Effector CD4-positive, alpha-beta T cell (primary cell): ENCODE data around the gene HOXA9. TPM values are rescaled to one million over a fixed set of nuclear protein-coding genes. Genes with fewer than 3 reads are reported as not detected.

Experiments
- DNase-seq: peaks from one replicate; pipeline ENCODE4 v3.0.0-alpha.2; 2020
- total RNA-seq: gene quantifications from one replicate; lab custom pipeline; 2026; lab: John Stamatoyannopoulos, UW

HOXA9 gene
- not detected for total RNA-seq

GRCh38 chr7:27165089-27165995 lies at the start of gene HOXA9:
HOXA9 (minus strand) TSS chr7:27165537; CDS start chr7:27165457, 80 bp downstream.
- no peak for DNase-seq

GRCh38 chr7:27214239-27214950 lies 49.1 kb upstream of the HOXA9 start:
- no peak for DNase-seq

GRCh38 chr7:27213433-27214238 lies 48.3 kb upstream of the HOXA9 start:
- DNase-seq, result no peak

GRCh38 chr7:27212497-27213432 lies 47.4 kb upstream of the HOXA9 start:
- no peak for DNase-seq

- DNase-seq, result no peak
Measured at GRCh38 chr7:27211764-27212204, 46.4 kb upstream of the HOXA9 start.

- DNase-seq, result no peak
Measured at GRCh38 chr7:27211084-27211446, 45.7 kb upstream of the HOXA9 start.

GRCh38 chr7:27210441-27211083 lies 45.2 kb upstream of the HOXA9 start:
- no peak for DNase-seq

- DNase-seq, result no peak
Measured at GRCh38 chr7:27209933-27210440, 44.6 kb upstream of the HOXA9 start.

GRCh38 chr7:27208998-27209397 lies 43.7 kb upstream of the HOXA9 start:
- no peak for DNase-seq

- DNase-seq, result no peak
Measured at GRCh38 chr7:27207348-27207985, 42.1 kb upstream of the HOXA9 start.

GRCh38 chr7:27205325-27206280 lies 40.3 kb upstream of the HOXA9 start:
- DNase-seq, result no peak

GRCh38 chr7:27204851-27205322 lies 39.5 kb upstream of the HOXA9 start:
- no peak for DNase-seq

- no peak for DNase-seq
Measured at GRCh38 chr7:27203964-27204594, 38.7 kb upstream of the HOXA9 start.

- no peak for DNase-seq
Measured at GRCh38 chr7:27203365-27203953, 38.1 kb upstream of the HOXA9 start.

- no peak for DNase-seq
Measured at GRCh38 chr7:27202862-27203134, 37.5 kb upstream of the HOXA9 start.

GRCh38 chr7:27202018-27202861 lies 36.9 kb upstream of the HOXA9 start:
- DNase-seq, result no peak

GRCh38 chr7:27201580-27202017 lies 36.3 kb upstream of the HOXA9 start:
- no peak for DNase-seq
